HuH-7.5 (cell line): ENCODE results near the gene B3GNT3.

ENCODE experiments used
- DNase-seq: peaks from one replicate; pipeline ENCODE4 v3.0.0; 2011; ENCODE audit warnings: low spot score

The B3GNT3 gene

DNA sequence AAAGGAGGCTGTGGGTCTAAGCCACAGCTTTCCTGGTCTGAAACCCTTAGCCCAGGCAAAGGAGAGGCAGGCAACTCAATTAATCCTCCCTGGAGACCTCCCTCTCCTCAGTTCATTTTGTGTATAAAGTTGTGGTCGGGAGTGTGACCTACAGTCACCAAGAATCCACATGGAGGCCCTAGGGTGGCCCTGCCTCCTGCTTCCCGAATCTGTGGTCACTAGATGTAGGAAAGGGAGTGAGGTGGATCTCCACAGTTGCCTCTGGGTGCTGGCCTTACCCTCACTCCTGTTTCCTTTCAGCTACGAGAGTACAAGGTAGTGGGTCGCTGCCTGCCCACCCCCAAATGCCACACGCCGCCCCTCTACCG lies 66.0 kb downstream of the B3GNT3 start:
- DNase-seq: no peak

DNA sequence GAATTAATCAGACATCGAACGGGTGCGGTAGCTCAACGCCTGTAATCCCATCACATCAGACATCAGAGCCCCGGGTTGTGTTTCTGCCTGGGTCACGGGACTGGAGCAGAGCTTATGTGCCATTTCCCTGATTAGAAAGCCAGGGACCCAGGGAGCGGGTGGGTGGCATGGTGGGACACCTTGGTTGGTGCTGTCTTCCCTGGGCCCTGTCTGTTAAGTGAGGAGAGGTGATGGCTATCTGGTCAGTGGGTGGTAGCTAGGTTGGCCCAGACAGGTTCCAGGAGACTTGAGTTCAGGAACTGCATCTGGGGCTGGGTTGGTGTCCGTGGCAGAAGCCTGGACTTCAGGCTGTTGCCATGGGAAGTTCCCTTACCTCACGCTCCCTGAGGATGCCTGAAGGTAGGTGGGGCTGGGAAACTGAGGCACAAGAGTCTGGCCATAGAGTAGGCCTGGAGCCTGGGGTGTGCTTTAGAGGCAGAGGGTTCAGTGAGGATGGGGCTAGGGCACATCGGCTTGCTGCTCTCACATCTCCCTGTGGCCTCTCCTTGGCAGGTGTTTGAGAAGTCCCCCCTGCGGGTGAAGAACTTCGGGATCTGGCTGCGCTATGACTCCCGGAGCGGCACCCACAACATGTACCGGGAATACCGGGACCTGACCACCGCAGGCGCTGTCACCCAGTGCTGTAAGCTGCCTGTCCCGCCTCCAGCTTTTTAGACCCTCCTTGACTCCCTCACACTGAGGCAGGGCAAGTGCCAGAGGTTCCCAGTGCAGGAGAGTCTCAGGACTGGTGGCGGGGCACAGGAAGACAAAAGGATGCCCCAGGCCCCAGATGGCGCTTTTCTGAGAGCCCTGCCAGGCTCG lies 66.8 kb downstream of the B3GNT3 start:
- DNase-seq: no peak

DNA sequence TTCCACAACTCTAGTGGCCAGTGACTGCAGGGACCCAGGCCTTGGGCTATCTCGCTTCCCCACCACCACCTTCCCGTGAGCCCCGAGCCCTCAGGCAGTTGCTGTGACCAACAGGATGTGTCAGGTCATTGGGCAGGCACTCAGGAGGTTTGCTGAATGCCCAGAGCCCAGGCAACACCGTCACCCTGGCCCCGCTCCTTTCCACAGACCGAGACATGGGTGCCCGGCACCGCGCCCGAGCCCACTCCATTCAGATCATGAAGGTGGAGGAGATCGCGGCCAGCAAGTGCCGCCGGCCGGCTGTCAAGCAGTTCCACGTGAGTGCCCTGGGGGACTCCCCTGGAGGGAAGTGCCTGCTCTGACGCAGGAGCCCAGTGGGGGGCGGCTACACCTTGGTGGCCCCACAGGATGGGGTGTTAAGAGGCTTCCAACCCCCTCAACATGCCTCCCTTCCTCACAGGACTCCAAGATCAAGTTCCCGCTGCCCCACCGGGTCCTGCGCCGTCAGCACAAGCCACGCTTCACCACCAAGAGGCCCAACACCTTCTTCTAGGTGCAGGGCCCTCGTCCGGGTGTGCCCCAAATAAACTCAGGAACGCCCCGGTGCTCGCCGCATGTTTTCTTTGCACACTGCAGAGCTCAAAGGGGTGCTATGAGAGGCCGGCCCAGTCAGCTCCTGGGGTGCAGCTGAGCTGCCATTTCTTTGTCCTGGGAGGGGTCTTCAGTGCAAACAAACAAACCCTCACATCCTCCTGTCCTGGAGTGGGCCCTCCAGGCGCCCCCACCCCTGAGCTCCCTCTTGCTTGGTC lies 68.0 kb downstream of the B3GNT3 start:
- DNase-seq: no peak
